DND-41 (cell line): ENCODE data around the gene RAPGEF5.

Experiments used
- EZH2 ChIP-seq: IDR thresholded peaks from 3 replicates; pipeline ENCODE4 v1.6.1; 2012; ENCODE audit warnings: borderline replicate concordance, low read depth, mild to moderate bottlenecking, moderate library complexity, low read length, inconsistent platforms; ENCODE audit not compliant: severe bottlenecking
- TF ChIP-seq, protein P1 (sequence below): IDR thresholded peaks from 2 replicates; pipeline ENCODE4 v1.5.1; 2012; ENCODE audit warnings: borderline replicate concordance, low read length, moderate library complexity, mild to moderate bottlenecking; ENCODE audit not compliant: poor library complexity, severe bottlenecking; ENCODE audit errors: extremely low read depth

GRCh38 chr7:22238354-22239311 is 118.3 kb downstream of the RAPGEF5 start:
- TF ChIP-seq, protein P1, sequence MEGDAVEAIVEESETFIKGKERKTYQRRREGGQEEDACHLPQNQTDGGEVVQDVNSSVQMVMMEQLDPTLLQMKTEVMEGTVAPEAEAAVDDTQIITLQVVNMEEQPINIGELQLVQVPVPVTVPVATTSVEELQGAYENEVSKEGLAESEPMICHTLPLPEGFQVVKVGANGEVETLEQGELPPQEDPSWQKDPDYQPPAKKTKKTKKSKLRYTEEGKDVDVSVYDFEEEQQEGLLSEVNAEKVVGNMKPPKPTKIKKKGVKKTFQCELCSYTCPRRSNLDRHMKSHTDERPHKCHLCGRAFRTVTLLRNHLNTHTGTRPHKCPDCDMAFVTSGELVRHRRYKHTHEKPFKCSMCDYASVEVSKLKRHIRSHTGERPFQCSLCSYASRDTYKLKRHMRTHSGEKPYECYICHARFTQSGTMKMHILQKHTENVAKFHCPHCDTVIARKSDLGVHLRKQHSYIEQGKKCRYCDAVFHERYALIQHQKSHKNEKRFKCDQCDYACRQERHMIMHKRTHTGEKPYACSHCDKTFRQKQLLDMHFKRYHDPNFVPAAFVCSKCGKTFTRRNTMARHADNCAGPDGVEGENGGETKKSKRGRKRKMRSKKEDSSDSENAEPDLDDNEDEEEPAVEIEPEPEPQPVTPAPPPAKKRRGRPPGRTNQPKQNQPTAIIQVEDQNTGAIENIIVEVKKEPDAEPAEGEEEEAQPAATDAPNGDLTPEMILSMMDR: no peak
- TF ChIP-seq EZH2: no peak
